Epithelial cell of proximal tubule (primary cell): ENCODE results near the gene INF2. TPM values are rescaled to one million over a fixed set of nuclear protein-coding genes. Genes with fewer than 3 reads are reported as not detected.

Source experiments
- DNase-seq: peaks from one replicate; pipeline ENCODE4 v3.0.0-alpha.2; 2011; ENCODE audit warnings: low read depth
- H3K4me3 ChIP-seq: 2 replicates; pipeline ENCODE4 v1.5.1; 2011; ENCODE audit warnings: low read depth, mild to moderate bottlenecking, low read length
- CTCF ChIP-seq: conservative IDR thresholded peaks from 2 replicates; pipeline ENCODE4 v1.5.1; 2012; ENCODE audit warnings: low read depth, mild to moderate bottlenecking, low read length
- total RNA-seq: library from RNA; depleted of rRNA; stranded (reverse); fragments of >200 nt; gene quantifications from 2 replicates; pipeline ENCODE4 v1.2.3, GENCODE V29; 2015

Gene INF2
- total RNA-seq, 1 donor from 2014 or later = 100 TPM

- TF ChIP-seq CTCF = no peak
These were observed 55.1 kb downstream of the INF2 start for GRCh38 chr14:104744484-104744883.

GRCh38 chr14:104745431-104745830 is 56.0 kb downstream of the INF2 start:
- no peak for DNase-seq
- H3K4me3 ChIP-seq = no peak overlapping the region
- TF ChIP-seq CTCF = no peak

More at GRCh38 chr14:104744484-104744883, 55.1 kb downstream of the INF2 start:
- H3K4me3 ChIP-seq = no peak overlapping the region
- DNase-seq = no peak

GRCh38 chr14:104746071-104746545 is 56.7 kb downstream of the INF2 start:
- H3K4me3 ChIP-seq = no peak overlapping the region
- DNase-seq = no peak
- TF ChIP-seq CTCF = no peak

GRCh38 chr14:104746934-104747481 is 57.6 kb downstream of the INF2 start:
- no peak for TF ChIP-seq CTCF
- no peak overlapping the region for H3K4me3 ChIP-seq
- no peak for DNase-seq

GRCh38 chr14:104747876-104748275 is 58.5 kb downstream of the INF2 start:
- TF ChIP-seq CTCF = no peak
- no peak overlapping the region for H3K4me3 ChIP-seq
- no peak for DNase-seq

- DNase-seq = no peak
- TF ChIP-seq CTCF = no peak
- H3K4me3 ChIP-seq = no peak overlapping the region
These were observed 59.8 kb downstream of the INF2 start for GRCh38 chr14:104749111-104749649.
